Measurements from ENCODE around the gene RBM4.

DNA sequence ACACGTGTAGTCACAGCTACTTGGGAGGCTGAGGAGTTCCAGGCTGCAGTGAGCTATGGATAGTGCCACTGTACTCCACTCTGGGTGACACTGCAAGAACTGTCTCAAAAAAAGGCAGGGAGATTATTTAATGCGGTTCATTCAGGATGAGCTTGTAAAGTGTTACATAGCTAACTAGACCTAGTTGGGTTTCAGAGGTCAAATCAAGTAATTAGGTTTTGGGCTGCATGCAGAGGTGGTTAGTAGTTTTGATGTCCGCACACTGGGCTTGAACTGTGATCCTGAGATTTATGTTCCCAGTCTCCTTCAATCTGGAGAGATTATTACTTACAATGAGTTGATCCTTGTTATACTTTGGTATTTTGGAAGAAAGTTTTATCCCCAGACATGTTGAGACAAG is 2.1 kb upstream of the RBM4 start:
- TF ChIP-seq CTCF (conservative IDR thresholded peaks at IDR 0.05 in 1 of 2, IDR thresholded peaks at IDR 0.05 in 1 of 2; ENCODE audit: low read depth in 1 of 2, low read length in 2 of 2) (no peak), EZH2 (IDR thresholded peaks at IDR 0.05; ENCODE audit: low read length, missing control alignments) (no peak)
